Stimulated activated CD4-positive, alpha-beta T cell treated with anti-CD3 and anti-CD28 coated beads, TNF-alpha, amount 100 ng/mL, for 24 hours (primary cell): ENCODE results near the gene LGALS1.

Experiments used
- DNase-seq, 3 experiments: peaks; one replicate each; pipeline ENCODE4 v3.0.0-alpha.2; 2020; ENCODE audit warnings: low read depth in 3 of 3

The LGALS1 gene

GRCh38 chr22:37662039-37662438 lies 13.4 kb upstream of the LGALS1 start:
- no peak for DNase-seq

GRCh38 chr22:37663521-37664140 lies 11.8 kb upstream of the LGALS1 start:
- DNase-seq: no peak

GRCh38 chr22:37664249-37665101 lies 11.0 kb upstream of the LGALS1 start:
- DNase-seq: no peak

- DNase-seq: no peak
Measured at GRCh38 chr22:37665487-37665886, 9.9 kb upstream of the LGALS1 start.

GRCh38 chr22:37669586-37669985 lies 5.8 kb upstream of the LGALS1 start:
- no peak for DNase-seq

GRCh38 chr22:37672206-37672919 lies 3.1 kb upstream of the LGALS1 start:
- DNase-seq: no peak

GRCh38 chr22:37672920-37673455 lies 2.4 kb upstream of the LGALS1 start:
- DNase-seq: no peak

- DNase-seq: no peak
Measured at GRCh38 chr22:37674248-37674647, 1.2 kb upstream of the LGALS1 start.

- no peak for DNase-seq
Measured at GRCh38 chr22:37675930-37676735, 697 bp downstream of the LGALS1 start.

GRCh38 chr22:37676736-37677492 lies 1.5 kb downstream of the LGALS1 start:
- DNase-seq: peak; percentile 87 to 92 (median 88)

- DNase-seq: no peak
Measured at GRCh38 chr22:37677493-37677974, 2.1 kb downstream of the LGALS1 start.

- no peak for DNase-seq
Measured at GRCh38 chr22:37678372-37678771, 2.9 kb downstream of the LGALS1 start.

GRCh38 chr22:37679670-37680069 lies 4.2 kb downstream of the LGALS1 start:
- DNase-seq: no peak

- DNase-seq: no peak
Measured at GRCh38 chr22:37680191-37680851, 4.9 kb downstream of the LGALS1 start.

- DNase-seq: no peak
Measured at GRCh38 chr22:37681001-37681424, 5.6 kb downstream of the LGALS1 start.

GRCh38 chr22:37681556-37682049 lies 6.2 kb downstream of the LGALS1 start:
- peak; percentile 52 to 77 (median 54) for DNase-seq

GRCh38 chr22:37684803-37685615 lies 9.6 kb downstream of the LGALS1 start:
- DNase-seq: no peak

- peak; percentile 62 to 76 (median 63) for DNase-seq
Measured at GRCh38 chr22:37686002-37686982, 10.9 kb downstream of the LGALS1 start, which contains the start of gene NOL12. NOL12 (plus strand) TSS chr22:37686343; CDS start chr22:37686393, 50 bp downstream.
